ENCODE measurements around the gene FBXO27.

FBXO27 gene

GRCh38 chr19:38975214-38975860, 57.0 kb downstream of the FBXO27 start, which contains the start of gene FBXO17:
Gene FBXO17 (minus strand): TSS chr19:38975742. CDS start chr19:38950319, 25,423 bp downstream.
- Histone ChIP-seq H3K4me1 (ENCODE audit: insufficient read depth, low read length) (no peaks in the 10 kb centered on the region), H4K20me1 (ENCODE audit: insufficient read depth, low read length) (no peaks in the 10 kb centered on the region), H2AFZ (ENCODE audit: low read depth, low read length) (no peak within 1 kb of the TSS), H3K79me2 (ENCODE audit: insufficient read depth, low read length) (no peaks in the 10 kb centered on the region), H3K36me3 (ENCODE audit: insufficient read depth, low read length) (no peaks in the 10 kb centered on the region), H3K4me2 (ENCODE audit: insufficient read depth, low read length) (no peak within 1 kb of the TSS), H3K27ac (ENCODE audit: low read length) (no peak within 1 kb of the TSS), H3K4me3 (ENCODE audit: low read depth in 1 of 2, low read length in 2 of 2) (no peak within 1 kb of the TSS), H3K27me3 (ENCODE audit: insufficient read depth, low read length, poor library complexity) (no peaks in the 10 kb centered on the region), H3K9ac (ENCODE audit: low read depth, low read length) (no peak within 1 kb of the TSS), H3K9me3 (ENCODE audit: insufficient read depth, low read length, severe bottlenecking) (peaks cover 4% of the 10 kb centered on the region)
- DNase-seq (no peak), ATAC-seq (ENCODE audit: insufficient read depth, low read depth) (no peak)
- no peak for TF ChIP-seq EZH2 (IDR thresholded peaks at IDR 0.05; ENCODE audit: borderline replicate concordance, low read depth, low read length, severe bottlenecking)
- TF ChIP-seq CTCF (IDR thresholded peaks at IDR 0.05; ENCODE audit: borderline replicate concordance, extremely low read depth, low read length, poor library complexity, severe bottlenecking), result no peak

GRCh38 chr19:38974624-38975213, 57.6 kb downstream of the FBXO27 start:
- Histone ChIP-seq H3K36me3 (ENCODE audit: insufficient read depth, low read length) (no peaks in the 10 kb centered on the region), H3K4me3 (ENCODE audit: low read depth in 1 of 2, low read length in 2 of 2) (no peak overlapping the region), H3K4me1 (ENCODE audit: insufficient read depth, low read length) (no peaks in the 10 kb centered on the region), H2AFZ (ENCODE audit: low read depth, low read length) (no peak overlapping the region), H3K27ac (ENCODE audit: low read length) (no peak overlapping the region), H3K9ac (ENCODE audit: low read depth, low read length) (no peak overlapping the region), H3K79me2 (ENCODE audit: insufficient read depth, low read length) (no peaks in the 10 kb centered on the region), H4K20me1 (ENCODE audit: insufficient read depth, low read length) (no peaks in the 10 kb centered on the region), H3K9me3 (ENCODE audit: insufficient read depth, low read length, severe bottlenecking) (peaks cover 2% of the 10 kb centered on the region), H3K4me2 (ENCODE audit: insufficient read depth, low read length) (no peak overlapping the region), H3K27me3 (ENCODE audit: insufficient read depth, low read length, poor library complexity) (no peaks in the 10 kb centered on the region)
- ATAC-seq (ENCODE audit: insufficient read depth, low read depth) (no peak), DNase-seq (no peak)
- no peak for TF ChIP-seq CTCF (IDR thresholded peaks at IDR 0.05; ENCODE audit: borderline replicate concordance, extremely low read depth, low read length, poor library complexity, severe bottlenecking)
- TF ChIP-seq EZH2 (IDR thresholded peaks at IDR 0.05; ENCODE audit: borderline replicate concordance, low read depth, low read length, severe bottlenecking), result no peak
